ENCODE results near the gene CDH4.
"Not testable (repeated sequence)": the region's sequence is repeated elsewhere in the genome, so short reads cannot be mapped to it uniquely, and the experiment has no call there.

Gene CDH4

DNA sequence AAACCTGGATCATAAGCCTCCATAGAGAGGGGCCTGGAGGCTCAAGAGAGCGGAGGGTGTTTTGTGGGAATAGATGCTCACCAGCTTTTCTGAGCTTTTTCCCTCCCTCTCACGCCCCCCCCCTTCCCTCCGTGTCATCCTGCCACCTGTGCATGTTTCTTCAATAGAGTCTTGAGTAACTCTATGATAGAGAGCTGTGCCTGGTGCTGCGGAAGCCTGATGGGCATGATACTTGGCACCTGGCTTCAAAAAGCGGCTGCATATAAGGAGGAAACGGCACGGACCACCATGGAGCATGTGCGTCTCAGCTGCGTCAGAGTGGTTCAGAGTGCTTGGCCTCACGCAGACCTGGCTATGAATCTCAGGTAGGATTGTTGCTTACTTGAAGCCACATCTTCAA is 198.9 kb downstream of the CDH4 start:
- in situ Hi-C loops (cut with MboI; ENCODE audit: low sequenced_read_pairs) = no loop called here

DNA sequence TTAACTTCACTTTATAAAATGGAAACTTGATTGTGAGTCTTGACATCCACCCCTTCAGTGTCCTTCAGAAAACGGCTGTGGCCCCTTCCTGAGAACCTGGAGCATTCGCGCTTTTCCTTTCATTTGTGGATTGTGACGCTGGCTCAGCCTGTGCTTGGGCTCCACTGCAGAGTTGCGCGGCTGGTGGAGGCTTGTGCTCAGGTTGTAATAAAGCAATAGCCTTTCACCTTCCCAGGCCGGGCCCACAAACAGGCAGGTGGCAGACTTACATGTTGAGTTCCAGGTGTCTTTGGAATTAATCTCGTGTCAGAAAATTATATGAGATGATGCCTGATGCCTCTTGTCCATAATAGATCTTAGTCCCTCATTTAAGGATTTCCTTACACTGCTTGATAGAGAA is 199.9 kb downstream of the CDH4 start:
- in situ Hi-C loops (cut with MboI; ENCODE audit: low sequenced_read_pairs) = no loop called here

DNA sequence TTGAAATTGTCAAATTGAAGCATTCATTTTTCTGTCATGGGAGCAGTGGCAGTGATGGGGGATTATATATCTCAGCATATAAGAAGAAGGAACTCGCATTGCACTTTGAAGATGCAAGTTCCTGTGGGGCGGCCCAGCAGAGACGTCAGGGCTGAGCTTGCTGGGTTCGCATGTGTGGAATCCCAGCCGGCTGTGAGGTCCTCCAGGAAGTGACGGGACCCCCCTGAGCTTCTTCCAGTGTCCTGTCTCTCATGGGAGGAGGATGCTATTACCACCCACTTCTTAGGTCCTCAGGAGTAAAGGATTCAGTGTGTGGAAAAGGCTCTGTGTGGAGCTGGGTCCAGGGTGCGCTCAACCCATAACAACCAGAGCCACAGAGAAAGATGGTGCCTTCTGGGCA is 201.2 kb downstream of the CDH4 start:
- in situ Hi-C loops (cut with MboI; ENCODE audit: low sequenced_read_pairs) = no loop called here

DNA sequence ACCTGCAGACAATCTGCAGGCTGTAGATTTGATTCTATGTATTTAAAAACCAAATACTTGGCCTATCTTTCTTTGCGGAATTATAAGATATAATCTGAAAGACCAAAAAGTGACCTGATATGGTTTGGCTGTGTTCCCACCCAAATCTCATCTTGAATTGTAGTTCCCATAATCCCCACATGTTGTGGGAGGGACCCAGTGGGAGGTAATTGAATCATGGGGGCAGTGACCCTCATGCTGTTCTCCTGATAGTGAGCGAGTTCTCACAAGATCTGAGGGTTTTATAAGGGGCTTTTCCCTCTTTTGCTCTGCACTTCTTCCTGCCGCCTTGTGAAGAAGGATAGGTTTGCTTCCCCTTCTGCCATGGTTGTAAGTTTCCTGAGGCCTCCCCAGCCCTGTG is 201.6 kb downstream of the CDH4 start:
- in situ Hi-C loops (cut with MboI; ENCODE audit: low sequenced_read_pairs) = not testable (repeated sequence)

DNA sequence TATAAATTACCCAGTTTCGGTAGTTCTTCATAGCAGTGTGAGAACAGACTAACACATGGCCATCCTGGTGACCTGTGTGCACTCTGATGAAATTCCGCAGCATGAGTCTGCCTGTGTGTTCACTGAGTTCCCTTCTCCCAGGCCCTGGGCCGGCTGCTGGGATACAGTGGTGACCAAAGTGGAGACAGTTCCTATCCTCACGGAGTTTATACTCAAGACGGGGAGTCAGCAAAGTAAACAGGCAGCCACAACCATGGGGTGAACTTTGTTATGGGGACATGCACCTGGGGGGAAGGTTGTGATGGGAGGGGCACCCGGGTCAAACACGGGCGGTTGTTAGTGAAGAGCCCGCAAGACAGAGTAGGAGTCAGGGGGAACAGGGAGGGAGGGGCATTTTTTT is 202.0 kb downstream of the CDH4 start:
- in situ Hi-C loops (cut with MboI; ENCODE audit: low sequenced_read_pairs) = no loop called here

DNA sequence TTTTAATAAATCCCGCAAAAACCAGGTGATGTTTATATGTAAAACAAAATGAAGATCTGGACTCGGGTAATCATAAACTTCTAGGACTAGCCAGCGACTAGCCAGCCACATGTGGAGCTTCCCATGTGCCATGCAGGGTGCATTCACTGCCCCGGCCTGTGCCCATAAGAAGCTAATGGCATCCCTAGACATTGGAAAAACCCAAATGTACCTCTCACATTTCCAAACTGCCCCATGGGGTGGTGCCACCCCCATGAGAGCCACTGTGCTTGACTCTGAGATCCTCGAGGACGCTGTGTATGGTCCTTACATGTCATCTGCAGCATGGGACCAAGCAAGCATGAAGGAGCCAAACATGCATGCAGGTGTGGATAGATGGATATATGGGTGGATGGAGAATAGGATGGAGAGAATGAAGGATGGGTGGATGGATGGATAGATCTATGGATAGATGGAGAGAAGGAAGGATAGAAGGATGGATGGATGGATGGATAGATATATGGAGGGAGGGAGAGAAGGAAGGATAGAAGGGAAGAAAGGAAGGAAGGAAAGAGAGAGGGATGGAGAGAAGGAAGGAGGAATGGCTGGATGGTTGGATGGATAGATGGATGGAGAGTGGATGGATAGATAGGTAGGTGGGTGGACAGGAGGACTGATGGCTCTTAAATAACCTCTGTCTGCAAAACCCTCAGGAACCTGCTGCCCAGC is 203.6 kb downstream of the CDH4 start:
- in situ Hi-C loops (cut with MboI; ENCODE audit: low sequenced_read_pairs) = no loop called here

DNA sequence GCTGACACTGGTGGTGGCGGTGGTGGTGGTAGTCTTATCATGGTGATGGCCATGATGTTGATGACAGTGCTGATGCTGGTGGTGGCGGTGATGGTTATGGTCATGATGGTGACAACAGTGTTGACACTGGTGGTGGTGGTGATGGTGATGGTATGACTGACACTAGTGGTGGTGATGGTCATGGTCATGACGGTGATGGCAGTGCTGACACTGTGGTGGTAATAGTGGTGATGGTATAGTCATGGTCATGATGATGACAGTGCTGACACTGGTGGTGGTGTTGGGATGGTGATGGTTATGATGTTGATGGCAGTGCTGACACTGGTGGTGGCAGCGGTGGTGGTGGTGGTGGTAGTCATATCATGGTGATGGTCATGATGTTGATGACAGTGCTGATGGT is 205.7 kb downstream of the CDH4 start:
- in situ Hi-C loops (cut with MboI; ENCODE audit: low sequenced_read_pairs) = no loop called here

DNA sequence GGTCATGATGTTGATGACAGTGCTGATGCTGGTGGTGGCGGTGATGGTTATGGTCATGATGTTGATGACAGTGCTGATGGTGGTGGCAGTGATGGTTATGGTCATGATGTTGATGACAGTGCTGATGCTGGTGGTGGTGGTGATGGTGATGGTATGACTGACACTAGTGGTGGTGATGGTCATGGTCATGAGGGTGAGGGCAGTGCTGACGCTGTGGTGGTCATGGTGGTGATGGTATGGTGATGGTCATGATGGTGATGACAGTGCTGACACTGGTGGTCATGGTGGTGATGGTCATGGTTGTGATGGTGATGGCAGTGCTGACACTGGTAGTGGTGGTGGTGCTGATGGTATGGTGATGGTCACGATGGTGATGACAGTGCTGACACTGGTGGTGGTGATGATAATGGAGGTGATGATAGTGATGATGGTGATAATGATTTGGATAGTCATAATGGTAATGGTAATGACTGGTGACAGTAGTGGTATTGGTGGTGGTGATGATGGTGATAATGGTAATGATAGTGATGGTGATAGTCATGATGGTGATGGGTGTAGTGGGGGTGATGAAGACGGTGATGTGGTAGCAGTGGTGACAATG is 206.2 kb downstream of the CDH4 start:
- in situ Hi-C loops (cut with MboI; ENCODE audit: low sequenced_read_pairs) = no loop called here

DNA sequence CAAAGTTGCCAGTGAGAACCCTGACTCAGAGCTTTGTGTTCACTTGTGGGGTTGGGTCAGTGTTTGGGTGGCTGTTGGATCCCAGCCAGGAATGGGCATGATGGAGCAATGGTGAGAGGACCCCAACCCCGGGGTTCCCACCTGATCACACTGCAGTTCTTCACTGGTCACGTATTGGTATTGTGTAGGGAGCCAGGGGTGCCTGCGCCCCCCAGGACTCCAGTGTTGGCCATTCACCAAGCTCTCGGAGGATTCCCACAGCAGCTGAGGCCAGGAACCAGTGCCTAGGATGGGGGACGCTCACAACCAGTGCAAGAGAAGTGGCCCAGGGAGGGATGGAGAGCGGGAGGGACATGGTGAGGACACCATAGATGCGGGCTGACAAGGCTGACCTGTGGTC is 207.2 kb downstream of the CDH4 start:
- in situ Hi-C loops (cut with MboI; ENCODE audit: low sequenced_read_pairs) = no loop called here

DNA sequence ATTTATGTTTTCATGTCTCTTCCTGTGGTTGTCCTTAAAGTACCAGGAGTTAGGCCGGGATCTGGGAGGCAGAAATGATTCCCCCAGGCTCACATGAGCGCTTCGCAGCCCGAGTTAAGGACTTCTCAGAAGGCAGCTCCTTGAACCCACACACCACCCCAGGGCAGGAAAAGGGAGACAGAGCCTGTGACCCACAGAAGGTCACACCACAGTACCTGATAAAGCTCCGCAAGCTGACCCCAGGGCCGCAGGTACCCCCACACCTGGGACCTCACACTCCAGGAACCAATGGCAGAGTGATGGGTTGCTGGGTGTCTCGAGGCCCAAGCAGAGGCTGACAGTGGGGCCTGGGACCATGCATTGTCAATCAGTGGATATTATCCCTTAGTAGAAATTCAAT is 207.6 kb downstream of the CDH4 start:
- in situ Hi-C loops (cut with MboI; ENCODE audit: low sequenced_read_pairs) = no loop called here

DNA sequence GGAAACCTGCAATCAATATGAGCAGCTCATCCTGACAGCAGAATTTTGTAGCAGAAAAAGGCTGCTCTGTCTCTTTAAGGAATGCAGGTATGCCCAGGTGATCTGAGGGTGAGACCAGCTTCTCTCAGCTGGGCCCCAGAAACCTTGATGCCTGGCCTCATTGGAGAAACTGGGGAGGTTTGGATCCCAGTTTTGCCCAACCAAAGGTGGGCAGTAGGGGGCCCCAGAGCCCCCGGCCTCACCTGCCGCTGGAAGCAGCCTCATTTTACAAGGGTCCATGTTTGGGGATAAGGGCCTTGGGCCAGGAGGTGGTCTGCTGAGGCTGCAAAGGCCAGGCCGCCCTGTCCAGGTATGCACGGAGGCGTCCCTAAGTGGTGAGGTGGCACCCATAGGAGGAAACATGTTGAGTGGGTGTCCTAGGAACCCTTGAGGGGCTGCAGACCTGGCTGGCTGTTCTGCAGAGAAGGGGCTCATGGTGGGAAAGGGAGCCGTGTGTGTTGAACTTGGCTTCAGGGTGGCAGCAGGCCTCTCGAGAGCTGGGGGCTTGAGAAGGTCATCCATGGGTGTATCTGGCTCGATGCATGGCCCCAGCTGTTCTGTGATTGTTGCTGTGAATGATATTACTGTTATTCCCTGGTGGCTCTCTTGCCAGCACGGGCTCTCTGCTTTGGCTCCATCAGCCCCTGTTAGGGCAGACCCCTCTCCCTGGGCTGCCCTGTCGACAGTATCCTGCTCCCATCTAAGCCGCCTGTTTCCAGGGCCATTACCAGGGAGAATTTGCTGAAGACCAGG is 208.4 kb downstream of the CDH4 start:
- in situ Hi-C loops (cut with MboI; ENCODE audit: low sequenced_read_pairs) = no loop called here

DNA sequence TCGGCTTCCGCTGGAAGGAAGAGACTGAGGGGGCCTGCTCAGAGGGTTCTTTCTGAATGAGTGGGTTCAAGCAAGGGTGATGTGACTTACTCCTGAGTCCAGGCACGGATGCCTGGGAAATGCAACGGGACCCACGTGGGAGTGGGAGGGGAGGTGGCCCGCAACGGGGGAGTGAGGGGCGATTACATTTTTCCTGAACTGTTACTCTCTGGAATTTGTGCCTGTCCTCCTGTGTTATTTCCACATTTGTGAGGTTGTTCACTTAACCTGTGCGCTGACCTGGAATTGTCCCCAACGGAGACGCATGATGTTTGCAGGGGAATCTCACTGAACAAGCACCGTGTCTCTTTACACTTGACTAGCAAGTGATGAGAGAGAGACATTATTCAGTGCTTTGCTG is 209.4 kb downstream of the CDH4 start:
- in situ Hi-C loops (cut with MboI; ENCODE audit: low sequenced_read_pairs) = no loop called here

DNA sequence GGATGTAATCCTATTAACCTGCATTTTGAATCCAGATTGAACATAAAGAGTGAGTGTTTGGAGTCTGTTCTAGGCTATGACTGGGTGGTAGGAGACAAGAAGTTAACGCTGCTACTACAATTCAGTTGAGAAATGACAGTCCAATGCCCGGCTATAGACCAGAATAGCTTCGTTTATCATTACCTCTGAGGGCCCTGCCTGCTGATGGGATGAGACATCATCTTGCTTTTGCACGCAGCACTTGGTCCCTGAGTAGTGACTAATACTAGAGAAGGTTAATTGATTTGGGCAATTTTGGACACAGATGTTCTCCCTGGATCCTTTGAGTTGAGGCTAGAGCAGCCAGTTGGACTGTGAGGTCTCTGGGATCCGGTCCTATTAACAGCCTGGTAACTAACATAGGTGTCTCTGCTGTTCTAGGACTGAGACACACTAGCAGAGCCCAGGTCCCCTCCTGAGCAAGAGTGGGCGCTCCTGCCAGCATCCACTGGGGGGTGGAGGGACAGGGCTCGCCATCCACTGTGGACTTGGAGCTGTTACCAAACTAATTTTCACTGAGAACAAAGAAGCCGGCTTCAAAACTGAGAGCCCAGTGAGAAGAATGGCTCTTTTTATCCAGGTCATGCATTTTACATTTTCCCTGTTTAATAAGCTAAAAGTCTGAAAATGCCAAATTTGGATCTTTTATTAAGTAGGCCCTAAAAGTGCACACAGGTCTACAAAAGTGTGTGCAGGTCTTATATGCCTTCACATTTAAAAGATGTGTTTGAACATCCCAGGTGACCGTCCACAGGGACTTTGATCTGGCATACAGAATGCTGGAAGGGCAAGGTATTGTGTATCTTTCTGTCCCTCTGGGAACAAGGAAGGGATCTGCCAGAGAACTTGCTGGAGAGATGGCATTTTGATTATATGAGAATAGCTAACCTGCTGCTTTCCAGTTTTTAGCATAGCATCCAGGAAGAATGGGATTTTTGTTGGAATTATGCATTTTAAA is 212.5 kb downstream of the CDH4 start:
- in situ Hi-C loops (cut with MboI; ENCODE audit: low sequenced_read_pairs) = no loop called here

DNA sequence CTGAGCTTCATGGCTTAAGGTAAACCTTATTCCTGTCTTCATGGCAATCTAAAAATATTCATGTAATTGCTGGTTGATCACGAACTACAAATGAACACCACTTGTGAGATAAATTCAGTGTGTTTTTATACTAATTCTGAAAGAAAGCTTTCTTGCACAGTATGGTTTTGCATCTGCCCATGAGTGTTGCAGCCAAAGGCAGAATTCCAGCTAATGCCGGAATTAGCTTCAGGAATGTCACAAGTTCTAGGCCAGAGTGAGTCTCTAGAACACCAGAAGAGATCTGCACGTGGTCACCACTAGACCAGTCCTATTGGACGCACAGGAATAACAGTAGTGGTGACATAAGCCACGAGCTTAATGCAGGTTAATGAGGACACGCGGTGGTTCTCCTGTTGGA is 223.7 kb downstream of the CDH4 start:
- in situ Hi-C loops (cut with MboI; ENCODE audit: low sequenced_read_pairs) = no loop called here

DNA sequence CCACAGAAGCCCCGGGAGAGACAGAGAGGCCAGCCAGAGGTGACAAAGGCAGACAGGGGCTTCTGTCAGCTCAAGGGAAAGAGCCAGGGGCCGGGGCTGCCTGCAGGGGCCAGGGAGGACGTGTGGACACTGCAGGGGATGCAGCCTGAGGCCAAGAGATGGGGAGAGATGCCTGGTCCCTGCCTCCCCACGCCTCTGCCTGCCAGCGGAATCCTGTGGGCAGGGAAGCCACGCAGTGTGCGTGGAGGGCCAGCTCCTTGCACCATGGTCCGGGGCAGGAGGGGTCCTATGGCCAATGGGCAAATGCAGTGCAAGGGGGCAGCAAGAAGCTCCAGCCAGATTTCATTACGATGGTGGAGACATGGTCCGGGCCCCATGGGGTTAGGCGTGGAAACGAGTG is 224.9 kb downstream of the CDH4 start:
- in situ Hi-C loops (cut with MboI; ENCODE audit: low sequenced_read_pairs) = no loop called here

DNA sequence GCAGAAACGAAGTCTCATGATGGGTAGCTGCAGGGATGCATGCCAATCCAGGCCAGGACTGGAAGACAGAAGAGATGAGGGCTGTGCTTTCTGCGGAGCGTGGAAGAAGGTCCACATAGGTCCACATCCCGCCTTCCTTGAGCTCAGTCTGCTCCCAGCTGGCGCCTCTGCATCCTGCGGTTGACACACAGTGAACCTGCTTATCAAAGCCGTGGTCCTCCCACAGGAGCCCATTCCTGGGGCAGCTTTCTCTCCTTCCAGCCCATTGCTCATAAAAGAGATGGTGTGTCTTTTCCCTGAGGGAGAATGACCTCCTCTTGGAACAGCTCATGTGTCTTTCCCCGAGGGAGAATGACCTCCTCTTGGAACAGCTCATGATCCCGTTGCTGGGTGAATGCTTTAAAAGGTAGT is 225.4 kb downstream of the CDH4 start:
- in situ Hi-C loops (cut with MboI; ENCODE audit: low sequenced_read_pairs) = no loop called here

DNA sequence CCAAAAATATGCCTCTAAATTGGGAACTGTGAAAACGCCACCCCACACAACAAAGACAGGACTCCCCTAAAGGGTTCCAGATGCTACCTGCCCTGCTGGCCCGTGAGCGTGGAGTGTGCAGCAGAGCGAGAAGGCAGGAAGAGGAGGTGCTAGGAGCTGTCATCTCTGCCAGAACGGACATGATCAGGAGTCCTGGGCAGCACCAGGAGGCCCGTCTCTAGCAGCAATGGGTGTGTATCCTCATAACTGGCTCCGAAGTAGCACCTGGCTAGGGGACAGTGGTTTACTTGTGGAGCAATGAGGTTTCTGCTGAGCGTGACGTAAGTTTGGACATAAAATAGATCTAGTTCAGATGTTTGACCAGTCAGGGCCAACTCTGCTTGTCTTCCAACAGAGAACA is 226.0 kb downstream of the CDH4 start:
- in situ Hi-C loops (cut with MboI; ENCODE audit: low sequenced_read_pairs) = no loop called here

DNA sequence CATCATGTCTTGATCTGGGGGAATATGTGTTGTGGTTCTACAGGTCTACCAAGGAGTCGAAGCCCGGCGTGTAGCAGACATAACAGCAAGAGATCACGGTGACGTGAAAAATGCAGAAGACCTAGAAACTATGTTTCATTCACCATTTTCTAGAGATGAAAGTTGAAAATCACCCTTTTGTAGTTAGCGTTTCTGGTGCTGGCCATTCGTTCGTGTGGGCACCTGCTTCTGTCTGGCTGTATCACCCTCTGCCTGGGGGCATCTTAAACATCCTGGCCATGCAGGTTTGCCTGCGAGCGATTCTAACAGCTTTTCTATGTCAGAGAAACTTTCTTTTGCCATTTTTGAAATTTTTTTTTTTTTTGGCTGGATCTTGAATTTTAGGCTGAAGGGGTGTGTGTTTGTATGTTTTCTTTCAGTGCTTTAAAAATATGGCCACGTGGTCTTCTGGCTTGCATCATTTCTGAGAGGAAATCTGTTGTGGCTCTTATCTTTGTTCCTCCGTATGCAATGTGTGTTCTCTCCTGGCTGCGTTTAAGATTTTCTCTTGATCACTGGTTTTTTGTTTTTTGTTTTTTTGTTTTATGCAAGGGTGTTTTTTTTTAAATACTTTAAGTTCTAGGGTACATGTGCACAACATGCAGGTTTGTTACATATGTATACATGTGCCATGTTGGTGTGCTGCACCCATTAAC is 226.7 kb downstream of the CDH4 start:
- in situ Hi-C loops (cut with MboI; ENCODE audit: low sequenced_read_pairs) = no loop called here

DNA sequence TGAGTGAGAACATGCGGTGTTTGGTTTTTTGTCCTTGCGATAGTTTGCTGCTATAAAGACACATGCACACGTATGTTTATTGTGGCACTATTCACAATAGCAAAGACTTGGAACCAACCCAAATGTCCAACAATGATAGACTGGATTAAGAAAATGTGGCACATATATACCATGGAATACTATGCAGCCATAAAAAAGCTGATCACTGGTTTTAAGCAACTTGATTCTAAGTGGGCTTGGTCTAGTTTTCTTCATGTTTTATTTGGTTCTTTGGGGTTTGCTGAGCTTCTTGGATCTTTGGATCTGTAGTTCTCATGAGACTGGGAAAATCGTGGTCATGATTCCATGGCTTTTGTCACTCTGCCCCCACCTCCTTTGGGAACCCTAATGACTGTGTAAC is 227.4 kb downstream of the CDH4 start:
- in situ Hi-C loops (cut with MboI; ENCODE audit: low sequenced_read_pairs) = not testable (repeated sequence)

DNA sequence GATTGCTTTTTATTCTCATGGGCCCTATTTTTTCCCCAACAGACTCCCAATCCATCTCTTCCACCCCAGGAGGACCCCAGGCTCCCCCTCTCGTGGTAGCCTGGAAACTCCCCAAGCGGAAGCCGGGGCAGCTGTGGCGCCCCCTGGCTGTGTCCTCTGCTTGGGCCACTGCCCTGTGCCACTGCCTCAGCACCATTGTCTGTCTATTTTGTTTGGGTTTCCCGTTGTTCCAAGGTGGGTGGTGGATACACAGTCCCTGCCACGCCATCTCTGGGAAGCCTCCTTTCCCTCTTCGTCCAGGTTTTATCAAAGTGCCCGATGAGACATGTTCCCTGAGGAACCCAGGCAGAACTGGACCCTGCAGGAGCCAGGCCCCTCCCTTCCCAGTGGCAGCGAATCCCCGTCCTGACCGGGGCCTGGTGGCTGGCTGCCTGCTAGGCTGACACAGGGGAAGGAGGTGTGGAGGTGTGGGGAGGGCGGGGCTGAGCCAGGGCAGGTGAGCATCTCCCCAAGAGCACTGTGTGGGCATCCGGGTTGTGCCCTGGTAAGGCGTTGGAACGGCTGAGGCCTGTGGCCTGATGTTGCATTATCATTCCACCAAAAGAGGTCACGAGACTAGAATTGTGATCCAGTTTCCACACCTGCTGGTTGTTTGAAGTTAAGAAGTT is 228.2 kb downstream of the CDH4 start:
- in situ Hi-C loops (cut with MboI; ENCODE audit: low sequenced_read_pairs) = no loop called here

Measured in HL-60/S4 treated with phorbol 12-myristate 13-acetate at 8.2 ng/mL for 4 days and 3 days (cell line).